Measurements from ENCODE around the gene LRP2.
"Not testable (repeated sequence)": the region's sequence is repeated elsewhere in the genome, so short reads cannot be mapped to it uniquely, and the experiment has no call there.

Gene LRP2

GRCh38 chr2:169172151-169172735 is 190.1 kb downstream of the LRP2 start:
- no peak for DNase-seq

GRCh38 chr2:169165791-169166190 is 196.5 kb downstream of the LRP2 start:
- no peak for DNase-seq

- no peak for DNase-seq
Observed at GRCh38 chr2:169164311-169164710, 198.0 kb downstream of the LRP2 start.

- DNase-seq: no peak
Observed at GRCh38 chr2:169162613-169163012, 199.7 kb downstream of the LRP2 start.

- DNase-seq: no peak
Observed at GRCh38 chr2:169160926-169161481, 201.3 kb downstream of the LRP2 start.

- no peak for DNase-seq
Observed at GRCh38 chr2:169159686-169160085, 202.6 kb downstream of the LRP2 start.

- DNase-seq: no peak
Observed at GRCh38 chr2:169158874-169159273, 203.5 kb downstream of the LRP2 start.

GRCh38 chr2:169146220-169146619 is 216.1 kb downstream of the LRP2 start:
- DNase-seq: no peak

GRCh38 chr2:169143998-169144397 is 218.3 kb downstream of the LRP2 start:
- DNase-seq: no peak

- peak; percentile 59 for DNase-seq
Observed at GRCh38 chr2:169141713-169142352, 220.5 kb downstream of the LRP2 start.

- no peak for DNase-seq
Observed at GRCh38 chr2:169139993-169140767, 222.2 kb downstream of the LRP2 start.

GRCh38 chr2:169139145-169139544 is 223.2 kb downstream of the LRP2 start:
- DNase-seq: no peak

GRCh38 chr2:169137924-169138323 is 224.4 kb downstream of the LRP2 start:
- DNase-seq: no peak

- DNase-seq: no peak
Observed at GRCh38 chr2:169136885-169137534, 225.3 kb downstream of the LRP2 start.

- DNase-seq: not testable (repeated sequence)
Observed at GRCh38 chr2:169136428-169136827, 225.9 kb downstream of the LRP2 start.

- DNase-seq: not testable (repeated sequence)
Observed at GRCh38 chr2:169134272-169134671, 228.1 kb downstream of the LRP2 start.

GRCh38 chr2:169131587-169132512 is 230.5 kb downstream of the LRP2 start:
- no peak for DNase-seq

GRCh38 chr2:169129703-169130243 is 232.6 kb downstream of the LRP2 start:
- DNase-seq: no peak

- DNase-seq: no peak
Observed at GRCh38 chr2:169119851-169120250, 242.5 kb downstream of the LRP2 start.

GRCh38 chr2:169119123-169119760 is 243.1 kb downstream of the LRP2 start:
- no peak for DNase-seq

GRCh38 chr2:169118060-169118459 is 244.3 kb downstream of the LRP2 start:
- no peak for DNase-seq
